Measurements from ENCODE around the gene YTHDC1.

Gene YTHDC1

GRCh38 chr4:68358988-68359387, 9.1 kb upstream of the YTHDC1 start:
- no peak for DNase-seq (ENCODE audit: low read depth)

GRCh38 chr4:68352791-68353190, 2.9 kb upstream of the YTHDC1 start:
- no peak for DNase-seq (ENCODE audit: low read depth)

- no peak for DNase-seq (ENCODE audit: low read depth)
Observed at GRCh38 chr4:68349279-68349648, 626 bp downstream of the YTHDC1 start.

GRCh38 chr4:68348577-68348976, 1.3 kb downstream of the YTHDC1 start:
- no peak for DNase-seq (ENCODE audit: low read depth)

DNA sequence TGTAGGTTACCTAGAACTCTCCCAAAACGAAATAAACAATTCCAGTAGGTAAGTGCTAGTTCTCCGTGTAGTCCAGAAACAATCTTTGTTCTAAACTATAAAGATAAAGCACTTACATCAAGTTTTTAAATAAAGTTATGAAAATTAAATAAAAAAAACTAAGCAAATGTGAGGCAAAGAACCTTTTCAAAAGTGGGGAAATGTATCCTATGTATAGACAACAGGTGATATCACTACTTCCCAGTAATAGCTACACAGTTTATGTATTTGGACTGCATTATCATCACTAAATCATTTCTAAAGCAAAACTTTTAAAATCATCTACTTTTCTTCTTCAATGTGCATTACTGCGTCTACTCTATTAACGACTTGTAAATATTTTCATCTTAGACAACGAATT, 2.0 kb downstream of the YTHDC1 start:
- no peak for DNase-seq (ENCODE audit: low read depth)

GRCh38 chr4:68346461-68346860, 3.4 kb downstream of the YTHDC1 start:
- no peak for DNase-seq (ENCODE audit: low read depth)

DNA sequence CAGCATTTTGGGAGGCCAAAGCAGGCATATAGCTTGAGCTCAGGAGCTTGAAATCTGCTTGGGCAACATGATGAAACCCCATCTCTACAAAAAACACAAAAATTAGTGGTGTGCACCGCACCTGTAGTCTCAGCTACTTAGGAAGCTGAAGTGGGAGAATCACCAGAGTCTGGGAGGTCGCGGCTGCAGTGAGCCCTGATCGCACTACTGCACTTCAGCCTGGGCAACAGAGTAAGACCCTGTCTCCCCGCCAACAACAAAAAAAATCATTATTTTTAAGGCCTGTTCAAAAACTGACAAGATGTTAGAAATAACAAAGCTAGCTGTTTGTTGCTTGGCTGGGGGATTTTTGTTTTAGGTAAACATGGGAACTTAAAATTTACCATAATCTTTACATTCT, 5.1 kb downstream of the YTHDC1 start:
- no peak for DNase-seq (ENCODE audit: low read depth)

- no peak for DNase-seq (ENCODE audit: low read depth)
Observed at GRCh38 chr4:68344049-68344448, 5.8 kb downstream of the YTHDC1 start.

GRCh38 chr4:68342134-68342533, 7.8 kb downstream of the YTHDC1 start:
- DNase-seq (ENCODE audit: low read depth): peak; percentile 43

DNA sequence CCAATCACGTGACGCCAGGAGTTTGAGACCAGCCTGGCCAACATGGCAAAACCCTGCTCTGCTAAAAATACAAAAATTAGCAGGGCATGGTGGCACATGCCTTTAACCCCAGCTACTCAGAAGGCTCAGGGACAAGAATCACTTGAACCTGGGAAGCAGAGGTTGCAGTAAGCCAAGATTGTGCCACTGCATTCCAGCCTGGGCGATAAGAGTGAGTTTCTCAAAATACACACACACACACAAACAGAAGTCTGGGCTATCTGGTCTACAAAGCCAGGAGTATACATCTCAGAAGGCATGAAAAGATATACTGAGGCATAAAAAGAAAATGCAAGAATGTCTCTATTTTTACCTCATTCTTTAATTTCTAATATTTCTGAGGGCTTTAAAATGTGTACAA, 11.3 kb downstream of the YTHDC1 start:
- no peak for DNase-seq (ENCODE audit: low read depth)

GRCh38 chr4:68337522-68337921, 12.4 kb downstream of the YTHDC1 start:
- DNase-seq (ENCODE audit: low read depth): no peak

- DNase-seq (ENCODE audit: low read depth): no peak
Observed at GRCh38 chr4:68337004-68337403, 12.9 kb downstream of the YTHDC1 start.

- no peak for DNase-seq (ENCODE audit: low read depth)
Observed at GRCh38 chr4:68336530-68336929, 13.4 kb downstream of the YTHDC1 start.

DNA sequence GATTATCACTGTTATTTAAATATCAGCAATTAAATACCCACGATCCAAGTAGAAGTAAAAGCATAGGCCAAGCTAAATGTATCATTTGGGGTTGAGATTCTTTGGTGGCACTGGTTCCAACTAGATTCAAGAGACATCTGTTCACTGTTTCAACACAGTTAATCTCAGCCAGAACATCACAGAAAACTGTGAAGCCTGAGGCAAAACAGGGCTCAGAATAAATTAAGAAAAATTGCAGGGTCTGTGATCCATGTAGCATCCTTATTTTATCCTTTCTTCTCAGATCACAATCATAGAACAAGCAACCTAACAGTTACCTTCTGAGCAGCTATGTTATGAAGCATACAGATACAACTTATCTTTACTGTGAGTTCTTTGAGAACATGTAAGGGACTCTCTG, 23.7 kb downstream of the YTHDC1 start:
- DNase-seq (ENCODE audit: low read depth): no peak

- DNase-seq (ENCODE audit: low read depth): no peak
Observed at GRCh38 chr4:68324519-68325262, 25.2 kb downstream of the YTHDC1 start.

DNA sequence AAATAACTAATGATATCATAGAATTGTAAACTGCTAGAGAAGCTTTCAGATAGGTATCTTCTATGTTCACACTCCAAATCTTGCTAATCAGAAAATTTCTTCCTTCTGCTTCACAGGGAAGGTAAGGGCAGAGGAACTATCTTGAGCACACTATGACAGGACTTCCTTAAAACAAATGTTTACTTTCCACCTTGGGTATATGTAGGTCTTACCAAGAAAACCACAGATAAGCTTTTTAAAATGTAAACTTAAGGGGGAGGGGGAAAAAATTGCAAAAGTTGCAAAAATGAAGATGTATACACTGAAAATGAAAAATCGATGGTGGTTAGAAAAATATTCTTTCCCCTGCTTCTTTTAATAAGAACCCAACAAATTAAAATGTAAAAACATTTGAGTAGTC, 30.9 kb downstream of the YTHDC1 start:
- DNase-seq (ENCODE audit: low read depth): no peak

GRCh38 chr4:68316193-68316969, 33.5 kb downstream of the YTHDC1 start:
- DNase-seq (ENCODE audit: low read depth): no peak

GRCh38 chr4:68310651-68311247, 39.1 kb downstream of the YTHDC1 start:
- no peak for DNase-seq (ENCODE audit: low read depth)

DNA sequence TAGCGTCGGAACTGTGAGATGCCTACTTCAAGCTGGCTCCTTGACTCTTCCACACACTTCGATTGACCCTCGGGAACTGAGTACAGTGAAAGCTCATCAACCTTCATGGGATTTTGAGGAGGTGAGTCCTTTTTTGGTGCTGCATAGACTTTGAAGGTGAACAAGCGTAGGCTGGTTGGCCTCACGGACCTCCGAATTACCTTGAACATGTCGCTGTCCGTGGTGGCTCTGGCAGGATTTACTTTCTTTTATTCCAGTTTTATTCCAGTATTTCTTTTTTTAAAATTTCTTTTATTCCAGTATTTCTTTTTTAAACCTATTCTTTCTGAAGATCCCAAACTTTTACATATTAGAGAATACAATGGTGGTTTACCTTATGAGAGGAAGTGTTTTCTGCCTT, 45.2 kb downstream of the YTHDC1 start:
- DNase-seq (ENCODE audit: low read depth): no peak

DNA sequence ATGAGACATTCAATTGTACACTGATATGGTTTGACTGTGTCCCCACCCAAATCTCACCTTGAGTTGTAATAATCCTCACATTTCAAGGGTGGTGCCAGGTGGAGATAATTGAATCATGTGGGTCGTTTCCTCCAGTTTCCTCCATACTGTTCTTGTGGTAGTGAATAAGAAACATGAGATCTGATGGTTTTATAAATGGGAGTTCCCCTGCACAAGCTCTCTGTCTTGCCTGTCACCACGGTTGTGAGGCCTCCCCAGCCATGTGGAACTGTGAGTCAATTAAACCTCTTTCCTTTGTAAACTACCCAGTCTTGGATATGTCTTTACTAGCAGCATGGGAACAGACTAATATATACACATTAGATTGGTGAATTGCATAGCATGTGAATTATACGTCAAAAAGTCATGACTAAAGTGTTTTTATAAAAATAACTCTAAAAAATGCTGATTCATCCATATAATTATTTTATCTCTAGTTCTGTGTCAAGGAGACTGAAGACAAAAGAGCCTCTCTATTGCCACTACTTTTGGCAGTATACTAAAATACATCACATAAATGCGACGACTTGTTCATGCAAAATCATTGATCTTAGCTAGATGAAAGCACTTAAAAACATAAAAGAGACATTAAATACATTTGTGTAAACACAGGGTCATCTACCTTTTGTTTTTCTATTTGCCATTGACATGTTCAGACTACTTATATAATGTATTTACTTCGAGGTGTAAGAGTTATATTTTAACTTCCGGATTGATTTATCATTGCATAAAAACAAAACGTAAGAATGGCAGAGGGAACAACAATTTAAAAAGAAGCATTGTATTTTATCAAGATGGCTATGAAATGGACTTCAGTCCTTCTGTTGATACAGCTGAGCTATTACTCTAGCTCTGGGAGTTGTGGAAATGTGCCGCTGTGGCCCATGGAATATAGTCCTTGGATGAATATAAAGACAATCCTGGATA, 50.1 kb downstream of the YTHDC1 start:
- DNase-seq (ENCODE audit: low read depth): no peak

DNA sequence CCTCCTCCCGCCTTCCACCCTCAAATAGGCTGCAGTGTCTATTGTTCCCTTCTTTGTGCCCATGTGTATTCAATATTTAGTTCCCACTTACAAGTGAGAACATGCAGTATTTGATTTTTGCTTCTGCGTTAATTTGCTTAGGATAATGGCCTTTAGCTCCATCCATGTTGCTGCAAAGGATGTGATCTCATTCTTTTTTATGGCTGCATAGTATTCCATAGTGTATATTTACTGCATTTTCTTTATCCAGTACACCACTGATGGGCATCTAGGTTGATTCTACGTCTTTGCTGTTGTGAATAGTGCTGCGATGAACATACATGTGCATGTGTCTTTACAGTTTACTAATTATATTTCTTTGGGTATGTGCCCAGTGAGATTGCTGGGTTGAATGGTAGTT, 52.8 kb downstream of the YTHDC1 start:
- no peak for DNase-seq (ENCODE audit: low read depth)

GRCh38 chr4:68291256-68291655, 58.6 kb downstream of the YTHDC1 start:
- no peak for DNase-seq (ENCODE audit: low read depth)
